CD8-positive, alpha-beta memory T cell (primary cell): ENCODE measurements around the gene RIPOR1. TPM values are rescaled to one million over a fixed set of nuclear protein-coding genes. Genes with fewer than 3 reads are reported as not detected.
A peak's percentile ranks its signal among the peaks of the same experiment; 100 is the strongest.

Experiments
- CTCF ChIA-PET: fragments of 350-600 bp; sonication (Branson Sonifier 250); formaldehyde crosslinking; loops from one replicate; lab custom pipeline; 2021; ENCODE audit warnings: antibody characterized with exemption; lab: Charles Lee
- POLR2A ChIA-PET: fragments of 350-600 bp; sonication (Branson Sonifier 250); formaldehyde crosslinking; loops from one replicate; lab custom pipeline; 2021; ENCODE audit warnings: antibody characterized with exemption; lab: Charles Lee
- DNase-seq, 5 donors: peaks; one replicate each; pipeline versions ENCODE4 v3.0.0 to v3.0.0-alpha.2; 2020 to 2022; ENCODE audit warnings: mixed read lengths in 1 of 5
- H3K27ac ChIP-seq: one replicate; pipeline ENCODE4 v1.7.0; 2013; ENCODE audit warnings: low read depth, mild to moderate bottlenecking, low read length, moderate library complexity
- H3K27me3 ChIP-seq: 2 replicates; pipeline ENCODE4 v1.7.0; 2013; ENCODE audit warnings: low read length, mild to moderate bottlenecking; ENCODE audit not compliant: insufficient read depth, poor library complexity, severe bottlenecking
- H3K36me3 ChIP-seq: 2 replicates; pipeline ENCODE4 v1.7.0; 2013; ENCODE audit warnings: mild to moderate bottlenecking, low read length, moderate library complexity; ENCODE audit not compliant: insufficient read depth
- H3K4me1 ChIP-seq: 2 replicates; pipeline ENCODE4 v1.7.0; 2013; ENCODE audit warnings: mild to moderate bottlenecking, low read length, moderate library complexity; ENCODE audit not compliant: insufficient read depth
- H3K4me3 ChIP-seq: 2 replicates; pipeline ENCODE4 v1.7.0; 2013; ENCODE audit warnings: mild to moderate bottlenecking, low read length
- H3K9me3 ChIP-seq: 2 replicates; pipeline ENCODE4 v1.7.0; 2013; ENCODE audit warnings: mild to moderate bottlenecking, low read length
- H3K27ac Mint-ChIP-seq, 8 donors: one replicate each; pipeline ENCODE4 v1.8.0; 2020 to 2021; ENCODE audit warnings: mixed read lengths in 8 of 8, mild to moderate bottlenecking in 6 of 8, inconsistent platforms in 3 of 8, moderate library complexity in 3 of 8
- H3K27me3 Mint-ChIP-seq, 2 donors: one replicate each; pipeline ENCODE4 v1.8.0; 2020 to 2021; ENCODE audit warnings: mixed read lengths in 2 of 2, mild to moderate bottlenecking in 1 of 2, moderate library complexity in 1 of 2
- H3K36me3 Mint-ChIP-seq, 3 donors: one replicate each; pipeline ENCODE4 v1.8.0; 2020 to 2021; ENCODE audit warnings: mixed read lengths in 3 of 3, inconsistent platforms in 1 of 3, mild to moderate bottlenecking in 1 of 3
- H3K4me1 Mint-ChIP-seq, 3 donors: one replicate each; pipeline ENCODE4 v1.8.0; 2020 to 2021; ENCODE audit warnings: mixed read lengths in 3 of 3, inconsistent platforms in 1 of 3, mild to moderate bottlenecking in 1 of 3
- H3K4me3 Mint-ChIP-seq, 7 donors: one replicate each; pipeline ENCODE4 v1.8.0; 2020 to 2021; ENCODE audit warnings: mixed read lengths in 7 of 7, mild to moderate bottlenecking in 6 of 7, moderate library complexity in 4 of 7, inconsistent platforms in 2 of 7
- H3K9me3 Mint-ChIP-seq, 5 donors: one replicate each; pipeline ENCODE4 v1.8.0; 2020 to 2022; ENCODE audit warnings: mixed read lengths in 5 of 5, mild to moderate bottlenecking in 3 of 5, moderate library complexity in 2 of 5, inconsistent platforms in 1 of 5
- polyA plus RNA-seq: library from polyadenylated mRNA; unstranded; fragments of 300-500 nt; fragmentation: Illumina TruSeq; gene quantifications from one replicate; pipeline ENCODE4 v1.2.3, GENCODE V29; 2021
- total RNA-seq, 2 experiments: library from RNA; stranded (reverse); gene quantifications; one replicate each; pipeline ENCODE4 v1.2.3, GENCODE V29; 2021

The RIPOR1 gene
- total and polyA plus RNA-seq, 3 experiments from 2014 or later = 6.1 to 27.4 (median 23.2) TPM

DNA sequence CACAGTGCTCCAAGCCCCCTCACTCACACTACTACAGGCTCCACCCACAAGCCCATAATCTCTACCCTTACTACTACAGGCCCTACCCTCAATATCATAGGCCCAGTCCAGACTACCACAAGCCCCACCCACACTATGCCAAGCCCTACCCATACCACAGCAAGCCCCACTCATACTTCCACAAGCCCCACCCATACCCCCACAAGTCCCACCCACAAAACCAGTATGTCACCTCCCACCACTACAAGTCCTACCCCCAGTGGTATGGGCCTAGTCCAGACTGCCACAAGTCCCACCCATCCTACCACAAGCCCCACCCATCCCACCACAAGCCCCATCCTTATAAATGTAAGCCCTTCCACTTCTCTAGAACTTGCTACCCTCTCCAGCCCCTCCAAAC, 13.8 kb downstream of the RIPOR1 start:
- Histone ChIP-seq H3K27ac (no peak overlapping the region), H3K4me3 (no peak overlapping the region), H3K36me3 (no peaks in the 10 kb centered on the region), H3K9me3 (no peaks in the 10 kb centered on the region), H3K27me3 (no peaks in the 10 kb centered on the region), H3K4me1 (peaks cover 36% of the 10 kb centered on the region)
- Mint-ChIP-seq H3K27ac (peak overlapping the region; percentile 27 to 89 (median 75)), H3K4me3 (peak overlapping the region in 2 of 7 donors; percentile 35 to 63), H3K9me3 (no peaks in the 10 kb centered on the region), H3K36me3 (peaks cover 0 to 40% (median 0%) of the 10 kb centered on the region in 3 donors), H3K27me3 (peaks cover 0 to 1% of the 10 kb centered on the region in 2 donors), H3K4me1 (peaks cover 29 to 55% (median 34%) of the 10 kb centered on the region in 3 donors)
- DNase-seq = peak; percentile 70 to 89 (median 76)
- ChIA-PET CTCF (interaction anchor here (1.7 to 13.7 kb wide), 2 partner anchors 21 to 102 kb away, joined by 8 to 125 read pairs; partner anchors contain the start of gene CARMIL2), POLR2A (interaction anchor here (1.0 to 2.0 kb wide), 2 partner anchors 19 to 103 kb away, joined by 6 to 7 read pairs; partner anchors contain the start of genes CARMIL2 and CTCF)

GRCh38 chr16:67543036-67543435, 14.4 kb downstream of the RIPOR1 start:
- H3K9me3 ChIP-seq = no peaks in the 10 kb centered on the region
- ChIA-PET CTCF (interaction anchor here (1.2 to 10.5 kb wide), 4 partner anchors 10 to 126 kb away, joined by 3 to 235 read pairs (median 7); partner anchors contain the start of gene CARMIL2), POLR2A (no interaction called here)
- H3K36me3 Mint-ChIP-seq = peaks cover 0 to 44% (median 0%) of the 10 kb centered on the region in 3 donors
- no peak overlapping the region for H3K27ac ChIP-seq
- H3K27me3 ChIP-seq = no peaks in the 10 kb centered on the region
- no peaks in the 10 kb centered on the region for H3K9me3 Mint-ChIP-seq
- no peak overlapping the region for H3K4me3 Mint-ChIP-seq
- H3K4me1 ChIP-seq = peaks cover 42% of the 10 kb centered on the region
- H3K27ac Mint-ChIP-seq = peak overlapping the region in 6 of 8 donors; percentile 27 to 89 (median 70)
- no peaks in the 10 kb centered on the region for H3K36me3 ChIP-seq
- H3K4me1 Mint-ChIP-seq = peaks cover 35 to 61% (median 40%) of the 10 kb centered on the region in 3 donors
- peaks cover 0 to 1% of the 10 kb centered on the region in 2 donors for H3K27me3 Mint-ChIP-seq
- H3K4me3 ChIP-seq = no peak overlapping the region
- no peak for DNase-seq

DNA sequence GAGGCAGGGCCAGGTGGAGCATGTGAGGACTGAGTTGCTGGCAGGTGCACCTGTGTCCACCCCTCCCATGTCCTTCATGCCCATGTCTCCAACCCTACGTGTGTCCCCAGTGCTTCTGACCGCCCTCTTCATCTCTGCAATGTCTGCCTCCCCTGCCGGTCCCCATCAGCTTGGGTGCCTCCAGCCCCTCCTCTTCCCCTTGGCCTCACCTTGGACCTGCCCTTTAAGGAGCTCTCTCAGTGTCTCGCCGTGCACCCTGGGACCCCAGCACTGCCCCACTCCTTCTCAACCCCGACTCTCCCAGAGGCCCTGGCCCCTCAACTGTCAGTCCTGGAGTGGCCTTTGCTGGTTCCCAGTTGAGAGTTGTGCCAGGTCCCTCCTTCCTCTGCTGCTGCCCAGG, 15.0 kb downstream of the RIPOR1 start:
- peaks cover 0 to 46% (median 0%) of the 10 kb centered on the region in 3 donors for H3K36me3 Mint-ChIP-seq
- Histone ChIP-seq H3K27me3 (no peaks in the 10 kb centered on the region), H3K4me3 (no peak overlapping the region), H3K27ac (no peak overlapping the region), H3K36me3 (no peaks in the 10 kb centered on the region), H3K4me1 (peaks cover 43% of the 10 kb centered on the region), H3K9me3 (no peaks in the 10 kb centered on the region)
- CTCF ChIA-PET = interaction anchor here (1.1 to 10.5 kb wide), 6 partner anchors 9 to 126 kb away, joined by 3 to 235 read pairs (median 7); partner anchors contain the start of genes ACD, CARMIL2 and CTCF
- peaks cover 0 to 1% of the 10 kb centered on the region in 2 donors for H3K27me3 Mint-ChIP-seq
- no peaks in the 10 kb centered on the region for H3K9me3 Mint-ChIP-seq
- peaks cover 39 to 63% (median 43%) of the 10 kb centered on the region in 3 donors for H3K4me1 Mint-ChIP-seq
- H3K27ac Mint-ChIP-seq = peak overlapping the region in 6 of 8 donors; percentile 11 to 80 (median 58)
- H3K4me3 Mint-ChIP-seq = no peak overlapping the region
- POLR2A ChIA-PET = interaction anchor here (0.5 to 0.8 kb wide), 2 partner anchors 10 to 104 kb away, joined by 3 to 10 read pairs; no protein-coding TSS in a partner anchor
- no peak for DNase-seq

GRCh38 chr16:67544329-67544841, 15.8 kb downstream of the RIPOR1 start:
- peaks cover 31 to 57% (median 36%) of the 10 kb centered on the region in 3 donors for H3K4me1 Mint-ChIP-seq
- Histone ChIP-seq H3K9me3 (no peaks in the 10 kb centered on the region), H3K36me3 (no peaks in the 10 kb centered on the region), H3K4me1 (peaks cover 41% of the 10 kb centered on the region), H3K27ac (no peak overlapping the region), H3K27me3 (no peaks in the 10 kb centered on the region), H3K4me3 (no peak overlapping the region)
- H3K9me3 Mint-ChIP-seq = no peaks in the 10 kb centered on the region
- peak overlapping the region in 2 of 8 donors; percentile 10 to 53 for H3K27ac Mint-ChIP-seq
- DNase-seq = no peak
- ChIA-PET CTCF (interaction anchor here (0.8 to 10.5 kb wide), 12 partner anchors 8 to 272 kb away, joined by 3 to 235 read pairs (median 4); partner anchors contain the start of genes ACD, C16orf86, CARMIL2 and CTCF), POLR2A (interaction anchor here (0.8 to 0.9 kb wide), 2 partner anchors 12 to 103 kb away, joined by 3 to 4 read pairs; no protein-coding TSS in a partner anchor)
- H3K27me3 Mint-ChIP-seq = no peaks in the 10 kb centered on the region
- H3K4me3 Mint-ChIP-seq = peak overlapping the region in 1 of 7 donors; percentile 75
- H3K36me3 Mint-ChIP-seq = peaks cover 0 to 41% (median 2%) of the 10 kb centered on the region in 3 donors

DNA sequence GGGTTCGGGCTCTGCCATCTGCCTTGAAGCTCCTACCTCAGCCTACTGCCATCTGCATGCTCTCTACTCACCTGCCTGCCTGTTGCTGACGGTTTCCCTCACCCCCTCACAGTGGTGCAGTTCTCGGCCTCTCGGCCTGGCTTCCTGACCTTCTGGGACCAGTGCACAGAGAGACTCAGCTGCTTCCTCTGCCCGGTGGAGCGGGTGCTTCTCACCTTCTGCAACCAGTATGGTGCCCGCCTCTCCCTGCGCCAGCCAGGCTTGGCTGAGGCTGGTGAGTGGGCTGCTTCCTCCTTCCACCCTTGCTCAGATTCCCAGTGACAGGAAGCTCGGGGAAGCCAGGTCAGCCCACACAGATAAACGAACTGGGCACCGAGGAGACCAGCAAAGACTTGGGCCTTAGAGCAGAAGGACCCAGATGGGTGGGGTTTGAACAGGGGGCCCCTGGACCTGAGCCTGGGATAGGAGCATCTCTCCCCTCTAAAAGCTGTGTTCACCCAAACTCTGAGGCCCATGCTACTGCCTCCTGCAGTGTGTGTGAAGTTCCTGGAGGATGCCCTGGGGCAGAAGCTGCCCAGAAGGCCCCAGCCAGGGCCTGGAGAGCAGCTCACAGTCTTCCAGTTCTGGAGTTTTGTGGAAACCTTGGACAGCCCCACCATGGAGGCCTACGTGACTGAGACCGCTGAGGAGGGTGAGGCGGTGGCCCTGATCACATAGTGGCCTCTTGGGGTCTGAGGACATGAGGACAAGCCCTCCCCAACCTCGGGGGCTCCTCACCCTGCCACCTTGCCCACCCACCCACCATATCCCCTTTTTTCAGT, 16.4 kb downstream of the RIPOR1 start:
- Histone ChIP-seq H3K4me1 (peaks cover 41% of the 10 kb centered on the region), H3K9me3 (no peaks in the 10 kb centered on the region), H3K4me3 (no peak overlapping the region), H3K27me3 (no peaks in the 10 kb centered on the region), H3K36me3 (no peaks in the 10 kb centered on the region), H3K27ac (no peak overlapping the region)
- peaks cover 0 to 40% (median 2%) of the 10 kb centered on the region in 3 donors for H3K36me3 Mint-ChIP-seq
- H3K27me3 Mint-ChIP-seq = no peaks in the 10 kb centered on the region
- peak overlapping the region in 2 of 8 donors; percentile 64 to 79 for H3K27ac Mint-ChIP-seq
- no peak overlapping the region for H3K4me3 Mint-ChIP-seq
- peaks cover 27 to 58% (median 37%) of the 10 kb centered on the region in 3 donors for H3K4me1 Mint-ChIP-seq
- no peak for DNase-seq
- POLR2A ChIA-PET = interaction anchor here (0.9 kb wide), 1 partner anchor 11 kb away, joined by 4 read pairs; no protein-coding TSS in a partner anchor
- CTCF ChIA-PET = interaction anchor here (0.8 to 10.5 kb wide), 12 partner anchors 11 to 272 kb away, joined by 3 to 235 read pairs (median 3); partner anchors contain the start of genes C16orf86, CARMIL2, CTCF and ENKD1
- H3K9me3 Mint-ChIP-seq = no peaks in the 10 kb centered on the region

GRCh38 chr16:67545665-67546024, 17.0 kb downstream of the RIPOR1 start:
- Mint-ChIP-seq H3K27me3 (no peaks in the 10 kb centered on the region), H3K9me3 (no peaks in the 10 kb centered on the region), H3K4me1 (peaks cover 27 to 56% (median 34%) of the 10 kb centered on the region in 3 donors), H3K27ac (no peak overlapping the region), H3K4me3 (no peak overlapping the region), H3K36me3 (peaks cover 0 to 37% (median 2%) of the 10 kb centered on the region in 3 donors)
- Histone ChIP-seq H3K27ac (no peak overlapping the region), H3K27me3 (no peaks in the 10 kb centered on the region), H3K36me3 (no peaks in the 10 kb centered on the region), H3K4me3 (no peak overlapping the region), H3K9me3 (no peaks in the 10 kb centered on the region), H3K4me1 (peaks cover 41% of the 10 kb centered on the region)
- DNase-seq = no peak
- ChIA-PET CTCF (interaction anchor here (0.6 to 10.5 kb wide), 10 partner anchors 10 to 271 kb away, joined by 3 to 235 read pairs (median 3); partner anchors contain the start of genes C16orf86, CARMIL2, CTCF and ENKD1), POLR2A (interaction anchor here (0.7 kb wide), 1 partner anchor 95 kb away, joined by 5 read pairs; no protein-coding TSS in a partner anchor)

DNA sequence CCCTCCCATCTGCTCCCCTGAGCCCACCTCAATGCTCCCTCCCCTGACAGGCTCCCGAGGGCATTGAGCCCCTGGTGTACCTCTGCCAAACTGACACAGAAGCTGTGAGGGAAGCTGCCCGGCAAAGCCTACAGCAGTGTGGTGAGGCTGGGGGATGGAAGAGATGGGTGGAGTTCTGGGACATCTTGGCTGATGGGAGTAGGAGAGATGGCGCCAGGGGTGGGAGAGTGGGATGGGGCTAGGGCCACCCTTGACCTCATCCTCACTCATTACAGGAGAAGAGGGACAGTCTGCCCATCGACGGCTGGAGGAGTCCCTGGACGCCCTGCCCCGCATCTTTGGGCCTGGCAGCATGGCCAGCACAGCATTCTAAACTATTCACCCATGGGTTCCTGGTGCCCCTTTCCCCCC, 17.5 kb downstream of the RIPOR1 start:
- Mint-ChIP-seq H3K36me3 (peaks cover 0 to 34% (median 2%) of the 10 kb centered on the region in 3 donors), H3K4me1 (peaks cover 27 to 53% (median 32%) of the 10 kb centered on the region in 3 donors), H3K27me3 (no peaks in the 10 kb centered on the region), H3K4me3 (no peak overlapping the region), H3K9me3 (no peaks in the 10 kb centered on the region), H3K27ac (peak overlapping the region in 2 of 8 donors; percentile 35 to 91)
- POLR2A ChIA-PET = interaction anchor here (0.7 kb wide), 1 partner anchor 95 kb away, joined by 5 read pairs; no protein-coding TSS in a partner anchor
- Histone ChIP-seq H3K36me3 (no peaks in the 10 kb centered on the region), H3K27ac (no peak overlapping the region), H3K4me3 (no peak overlapping the region), H3K9me3 (no peaks in the 10 kb centered on the region), H3K27me3 (no peaks in the 10 kb centered on the region), H3K4me1 (peaks cover 41% of the 10 kb centered on the region)
- CTCF ChIA-PET = interaction anchor here (0.6 to 10.5 kb wide), 12 partner anchors 11 to 256 kb away, joined by 3 to 235 read pairs (median 18); partner anchors contain the start of genes ACD, C16orf86, CARMIL2 and CTCF
- DNase-seq = no peak
